Tibial artery (tissue), 4 donors: ENCODE measurements around the gene EIF4E1B.

ENCODE experiments used
- DNase-seq, 2 donors: peaks; one replicate each; pipeline ENCODE4 v3.0.0-alpha.2; 2019
- H3K27ac ChIP-seq, 2 donors: fragments of 200-600 bp; sonication (generic) in 1 of 2; 1 replicate in 1 of 2; 2 replicates in 1 of 2; pipeline ENCODE4 v1.5.1; 2018 to 2019; ENCODE audit warnings: mild to moderate bottlenecking in 1 of 2
- H3K27me3 ChIP-seq, 2 donors: fragments of 200-600 bp; sonication (generic) in 1 of 2; one replicate each; pipeline versions ENCODE4 v1.5.1 to v1.6.0; 2016 to 2019
- H3K36me3 ChIP-seq, 3 donors: fragments of 200-600 bp; sonication (generic) in 2 of 3; one replicate each; pipeline ENCODE4 v1.5.1; 2016 to 2019; ENCODE audit warnings: mild to moderate bottlenecking in 2 of 3
- H3K4me1 ChIP-seq, 4 donors: fragments of 200-600 bp; sonication (generic) in 2 of 4; 1 replicate in 3 of 4; 2 replicates in 1 of 4; pipeline ENCODE4 v1.5.1; 2016 to 2019
- H3K4me3 ChIP-seq, 2 donors: fragments of 200-600 bp; sonication (generic) in 1 of 2; 1 replicate in 1 of 2; 2 replicates in 1 of 2; pipeline ENCODE4 v1.5.1; 2018 to 2019; ENCODE audit warnings: mild to moderate bottlenecking in 2 of 2
- H3K9me3 ChIP-seq, 3 donors: fragments of 200-600 bp; sonication (generic) in 1 of 3; one replicate each; pipeline ENCODE4 v1.5.1; 2016 to 2019
- CTCF ChIP-seq, 2 experiments: fragments of 200-600 bp in 1 of 2; fragments of 450-650 bp in 1 of 2; IDR thresholded peaks; one replicate each; pipeline ENCODE4 v1.5.1; 2017 to 2019; ENCODE audit warnings: antibody characterized with exemption in 2 of 2, mild to moderate bottlenecking in 1 of 2, moderate library complexity in 1 of 2
- intact Hi-C: fragments of 100-400 bp; cut with DNase I; formaldehyde crosslinking; loops from one replicate; pipeline ENCODE4 v1.15.0; 2023; ENCODE audit warnings: low total_unique reads

Gene EIF4E1B

GRCh38 chr5:176648474-176649194 lies 18.2 kb downstream of the EIF4E1B start:
- no peak for DNase-seq
- Histone ChIP-seq H3K36me3 (peaks cover 8 to 15% (median 12%) of the 10 kb centered on the region in 3 donors), H3K27me3 (no peaks in the 10 kb centered on the region), H3K4me1 (peaks cover 0 to 29% (median 17%) of the 10 kb centered on the region in 4 donors), H3K27ac (peak overlapping the region; percentile 70 to 81), H3K4me3 (peak overlapping the region; percentile 66 to 74), H3K9me3 (no peaks in the 10 kb centered on the region)
- intact Hi-C loops = loop anchor here (5.0 to 10.0 kb wide), 2 partner anchors 111 to 234 kb away; partner anchors contain the start of genes CLTB and RNF44
- TF ChIP-seq CTCF (IDR thresholded peaks at IDR 0.05) = no peak

GRCh38 chr5:176650354-176650884 lies 19.9 kb downstream of the EIF4E1B start:
- no peak overlapping the region for H3K4me3 ChIP-seq
- TF ChIP-seq CTCF (IDR thresholded peaks at IDR 0.05) = no peak
- H3K4me1 ChIP-seq = peaks cover 0 to 29% (median 17%) of the 10 kb centered on the region in 4 donors
- no peaks in the 10 kb centered on the region for H3K9me3 ChIP-seq
- intact Hi-C loops = no loop called here
- peaks cover 13 to 33% (median 24%) of the 10 kb centered on the region in 3 donors for H3K36me3 ChIP-seq
- DNase-seq = no peak
- H3K27me3 ChIP-seq = no peaks in the 10 kb centered on the region
- no peak overlapping the region for H3K27ac ChIP-seq

GRCh38 chr5:176651472-176651980 lies 21.1 kb downstream of the EIF4E1B start:
- TF ChIP-seq CTCF (IDR thresholded peaks at IDR 0.05) = no peak
- intact Hi-C loops = no loop called here
- Histone ChIP-seq H3K27ac (no peak overlapping the region), H3K9me3 (no peaks in the 10 kb centered on the region), H3K27me3 (no peaks in the 10 kb centered on the region), H3K36me3 (peaks cover 15 to 44% (median 25%) of the 10 kb centered on the region in 3 donors), H3K4me3 (no peak overlapping the region), H3K4me1 (peaks cover 0 to 25% (median 16%) of the 10 kb centered on the region in 4 donors)
- DNase-seq = no peak

GRCh38 chr5:176652136-176652535 lies 21.7 kb downstream of the EIF4E1B start:
- Histone ChIP-seq H3K27ac (no peak overlapping the region), H3K4me1 (peaks cover 0 to 21% (median 13%) of the 10 kb centered on the region in 4 donors), H3K36me3 (peaks cover 18 to 50% (median 32%) of the 10 kb centered on the region in 3 donors), H3K9me3 (no peaks in the 10 kb centered on the region), H3K4me3 (no peak overlapping the region), H3K27me3 (no peaks in the 10 kb centered on the region)
- TF ChIP-seq CTCF (IDR thresholded peaks at IDR 0.05) = no peak
- DNase-seq = no peak
- intact Hi-C loops = no loop called here

- peaks cover 18 to 60% (median 32%) of the 10 kb centered on the region in 3 donors for H3K36me3 ChIP-seq
- intact Hi-C loops = no loop called here
Observed at GRCh38 chr5:176653401-176654385, 23.2 kb downstream of the EIF4E1B start.

More at GRCh38 chr5:176653401-176654385, 23.2 kb downstream of the EIF4E1B start:
- Histone ChIP-seq H3K4me3 (no peak overlapping the region), H3K27me3 (no peaks in the 10 kb centered on the region), H3K9me3 (no peaks in the 10 kb centered on the region), H3K4me1 (peaks cover 0 to 9% (median 3%) of the 10 kb centered on the region in 4 donors), H3K27ac (no peak overlapping the region)
- TF ChIP-seq CTCF (IDR thresholded peaks at IDR 0.05) = no peak
- DNase-seq = no peak
